HL-60 (cell line): Measurements from ENCODE around the gene GAMT.
A peak's percentile ranks its signal among the peaks of the same experiment; 100 is the strongest.

Source experiments
- DNase-seq, 2 experiments: peaks; one replicate each; pipeline ENCODE4 v3.0.0-alpha.2; 2010 to 2020; ENCODE audit warnings: low read depth in 1 of 2, low spot score in 1 of 2
- H3K27ac ChIP-seq: fragments of 250-450 bp; sonication (Bioruptor Pico); replicated peaks from 2 replicates; pipeline ENCODE4 v1.5.1; 2020; ENCODE audit warnings: mild to moderate bottlenecking, moderate library complexity
- H3K27me3 ChIP-seq: fragments of 250-450 bp; sonication (Bioruptor Pico); 2 replicates; pipeline ENCODE4 v1.5.1; 2021; ENCODE audit warnings: mild to moderate bottlenecking, moderate library complexity; ENCODE audit not compliant: insufficient read depth, poor library complexity, severe bottlenecking
- H3K4me3 ChIP-seq: replicated peaks from 2 replicates; pipeline ENCODE4 v1.5.1; 2011; ENCODE audit warnings: mild to moderate bottlenecking, control low read depth, low read length; ENCODE audit not compliant: insufficient read depth
- CTCF ChIP-seq: IDR thresholded peaks from one replicate; pipeline ENCODE4 v1.5.1; 2011; ENCODE audit warnings: low read length, control low read depth, inconsistent platforms; ENCODE audit not compliant: insufficient read depth
- GABPA ChIP-seq: IDR thresholded peaks from 2 replicates; pipeline ENCODE4 v1.6.1; 2012; ENCODE audit warnings: low read depth
- POLR2AphosphoS5 ChIP-seq: IDR thresholded peaks from 2 replicates; pipeline ENCODE4 v1.6.1; 2012; ENCODE audit warnings: low read depth
- REST ChIP-seq: IDR thresholded peaks from 2 replicates; pipeline ENCODE4 v1.6.1; 2012; ENCODE audit warnings: low read depth; ENCODE audit not compliant: insufficient replicate concordance
- SPI1 ChIP-seq: IDR thresholded peaks from 2 replicates; pipeline ENCODE4 v1.6.1; 2012; ENCODE audit warnings: low read depth, mild to moderate bottlenecking, borderline replicate concordance

Gene GAMT

GRCh38 chr19:1401889-1402217 is 511 bp upstream of the GAMT start:
- Histone ChIP-seq H3K27me3 (peaks cover 5% of the 10 kb centered on the region), H3K4me3 (no peak overlapping the region), H3K27ac (no peak overlapping the region)
- no peak for DNase-seq
- no peak for TF ChIP-seq POLR2AphosphoS5
- no peak for TF ChIP-seq SPI1
- TF ChIP-seq REST: no peak
- TF ChIP-seq CTCF: no peak
- no peak for TF ChIP-seq GABPA

GRCh38 chr19:1400281-1401137 is 833 bp downstream of the GAMT start:
- no peak overlapping the region for H3K27ac ChIP-seq
- H3K4me3 ChIP-seq: peak overlapping the region; percentile 39
- H3K27me3 ChIP-seq: peaks cover 5% of the 10 kb centered on the region
- TF ChIP-seq SPI1: no peak
- TF ChIP-seq GABPA: no peak
- no peak for TF ChIP-seq POLR2AphosphoS5
- TF ChIP-seq CTCF: no peak
- TF ChIP-seq REST: no peak
- no peak for DNase-seq

DNA sequence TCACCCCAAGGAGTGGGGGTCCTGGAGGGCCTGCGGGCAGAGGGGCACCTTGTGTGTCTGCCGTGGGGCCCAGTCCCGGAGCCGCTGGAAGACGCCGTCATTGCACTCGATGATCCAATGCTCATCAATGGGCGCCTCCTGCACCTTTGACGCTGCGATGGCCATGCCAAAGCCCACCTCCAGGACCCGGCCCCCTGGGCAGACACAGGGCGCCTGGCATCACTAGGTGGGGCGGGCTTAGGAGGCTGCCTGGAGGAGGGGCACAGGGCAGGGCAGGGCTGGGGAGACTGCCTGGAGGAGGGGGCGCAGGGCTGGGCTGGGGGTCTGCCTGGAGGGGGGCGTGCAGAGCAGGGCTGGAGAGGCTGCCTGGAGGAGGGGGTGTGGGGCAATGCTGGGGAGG is 1.6 kb downstream of the GAMT start:
- DNase-seq: no peak
- TF ChIP-seq CTCF (no peak), SPI1 (no peak), POLR2AphosphoS5 (no peak), REST (no peak), GABPA (no peak)
- peaks cover 5% of the 10 kb centered on the region for H3K27me3 ChIP-seq
- H3K27ac ChIP-seq: no peak overlapping the region
- no peak overlapping the region for H3K4me3 ChIP-seq
